ENCODE measurements around the gene ITPR1.

GRCh38 chr3:4623421-4623999, 130.4 kb downstream of the ITPR1 start:
- TF ChIP-seq, protein P1, sequence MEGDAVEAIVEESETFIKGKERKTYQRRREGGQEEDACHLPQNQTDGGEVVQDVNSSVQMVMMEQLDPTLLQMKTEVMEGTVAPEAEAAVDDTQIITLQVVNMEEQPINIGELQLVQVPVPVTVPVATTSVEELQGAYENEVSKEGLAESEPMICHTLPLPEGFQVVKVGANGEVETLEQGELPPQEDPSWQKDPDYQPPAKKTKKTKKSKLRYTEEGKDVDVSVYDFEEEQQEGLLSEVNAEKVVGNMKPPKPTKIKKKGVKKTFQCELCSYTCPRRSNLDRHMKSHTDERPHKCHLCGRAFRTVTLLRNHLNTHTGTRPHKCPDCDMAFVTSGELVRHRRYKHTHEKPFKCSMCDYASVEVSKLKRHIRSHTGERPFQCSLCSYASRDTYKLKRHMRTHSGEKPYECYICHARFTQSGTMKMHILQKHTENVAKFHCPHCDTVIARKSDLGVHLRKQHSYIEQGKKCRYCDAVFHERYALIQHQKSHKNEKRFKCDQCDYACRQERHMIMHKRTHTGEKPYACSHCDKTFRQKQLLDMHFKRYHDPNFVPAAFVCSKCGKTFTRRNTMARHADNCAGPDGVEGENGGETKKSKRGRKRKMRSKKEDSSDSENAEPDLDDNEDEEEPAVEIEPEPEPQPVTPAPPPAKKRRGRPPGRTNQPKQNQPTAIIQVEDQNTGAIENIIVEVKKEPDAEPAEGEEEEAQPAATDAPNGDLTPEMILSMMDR (conservative IDR thresholded peaks at IDR 0.05) = no peak
- TF ChIP-seq EZH2 (IDR thresholded peaks at IDR 0.05; ENCODE audit: low read depth) = no peak

Measured in PC-9 (cell line).